Activated CD4-positive, alpha-beta T cell treated with anti-CD3 and anti-CD28 coated beads for 36 hours (primary cell): Measurements from ENCODE around the gene ZNF714. TPM values are rescaled to one million over a fixed set of nuclear protein-coding genes. Genes with fewer than 3 reads are reported as not detected.

Source experiments
- ATAC-seq: fragments of 200-7000 bp; cut with Tn5 transposase; one replicate; pipeline ENCODE4 v1.10.0; 2021; ENCODE audit warnings: mild to moderate bottlenecking, moderate library complexity
- CTCF ChIA-PET: fragments of 350-600 bp; sonication (Branson Sonifier 250); formaldehyde crosslinking; loops from one replicate; lab custom pipeline; 2021; ENCODE audit warnings: antibody characterized with exemption; lab: Charles Lee
- POLR2A ChIA-PET: fragments of 350-600 bp; sonication (Branson Sonifier 250); formaldehyde crosslinking; loops from one replicate; lab custom pipeline; 2021; ENCODE audit warnings: antibody characterized with exemption, inconsistent platforms; lab: Charles Lee
- DNase-seq: peaks from one replicate; pipeline ENCODE4 v3.0.0-alpha.2; 2020
- H3K27ac Mint-ChIP-seq: one replicate; pipeline ENCODE4 v1.8.0; 2021; ENCODE audit warnings: mixed read lengths
- H3K27me3 Mint-ChIP-seq: one replicate; pipeline ENCODE4 v1.8.0; 2021; ENCODE audit warnings: mixed read lengths
- H3K36me3 Mint-ChIP-seq: one replicate; pipeline ENCODE4 v1.8.0; 2021; ENCODE audit warnings: low read depth, mixed read lengths
- H3K4me1 Mint-ChIP-seq: one replicate; pipeline ENCODE4 v1.8.0; 2021; ENCODE audit warnings: mixed read lengths
- H3K4me3 Mint-ChIP-seq: one replicate; pipeline ENCODE4 v1.8.0; 2021; ENCODE audit warnings: mild to moderate bottlenecking, moderate library complexity, mixed read lengths
- H3K9me3 Mint-ChIP-seq: one replicate; pipeline ENCODE4 v1.8.0; 2021; ENCODE audit warnings: low read depth, mixed read lengths
- intact Hi-C, 2 experiments: fragments of 100-400 bp; cut with DNase I in 1 of 2; cut with micrococcal nuclease in 1 of 2; formaldehyde crosslinking; loops; one replicate each; pipeline versions ENCODE4 v1.14.2 to v1.15.1; 2022 to 2024; cut with DNase I, micrococcal nuclease
- total RNA-seq, 2 experiments: library from RNA; stranded (reverse); gene quantifications; one replicate each; pipeline ENCODE4 v1.2.3, GENCODE V29; 2021

ZNF714 gene
- total RNA-seq, 2 experiments from 2014 or later = 17.4 to 20.0 TPM

DNA sequence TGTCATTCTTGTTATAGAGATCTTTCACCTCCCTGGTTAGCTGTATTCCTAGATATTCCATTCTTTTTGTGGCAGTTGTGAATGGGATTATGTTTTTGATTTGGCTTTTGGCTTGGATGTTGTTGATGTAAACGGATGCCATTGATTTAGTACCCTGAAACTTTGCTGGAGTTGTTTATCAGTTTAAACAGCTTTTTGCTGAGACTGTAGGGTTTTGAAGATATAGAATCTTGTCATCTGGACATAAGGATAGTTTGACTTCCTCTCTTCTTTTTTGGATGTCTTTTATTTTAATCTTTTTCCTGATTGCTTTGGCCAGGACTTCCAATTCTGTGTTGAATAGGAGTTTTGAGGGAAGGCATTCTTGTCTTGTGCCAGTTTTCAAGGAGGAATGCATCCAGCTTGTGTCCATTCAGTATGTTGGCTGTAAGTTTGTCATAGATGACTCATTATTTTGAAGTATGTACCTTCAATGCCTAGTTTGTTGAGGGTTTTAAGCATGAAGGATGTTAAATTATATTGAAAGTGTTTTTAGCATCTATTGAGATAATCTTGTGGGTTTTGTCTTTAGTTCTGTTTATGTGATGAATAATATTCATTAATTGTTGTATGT lies 76.6 kb downstream of the ZNF714 start:
- peaks cover 11% of the 10 kb centered on the region for H3K9me3 Mint-ChIP-seq
- ChIA-PET CTCF (no interaction called here), POLR2A (no interaction called here)

DNA sequence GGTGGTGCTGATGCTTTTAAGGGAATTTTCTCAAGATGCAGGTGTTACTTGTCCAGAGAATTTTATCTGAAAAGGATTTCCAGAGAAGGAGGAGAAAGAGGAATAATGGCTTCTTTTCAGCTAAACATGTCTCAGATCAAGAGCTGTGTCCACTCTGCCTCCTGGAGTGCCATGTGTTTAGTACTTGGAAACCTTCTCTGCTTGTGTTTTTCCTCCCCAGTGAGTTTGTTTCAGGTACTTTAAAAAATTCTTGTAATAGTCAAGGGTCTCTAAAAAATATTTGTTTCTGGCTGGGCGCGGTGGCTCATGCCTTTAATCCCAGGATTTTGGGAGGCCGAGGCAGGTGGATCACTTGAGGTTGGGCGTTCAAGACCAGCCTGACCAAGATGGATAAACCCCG lies 82.5 kb downstream of the ZNF714 start:
- ChIA-PET CTCF (no interaction called here), POLR2A (no interaction called here)
- ATAC-seq (no peak), DNase-seq (no peak)
- Mint-ChIP-seq H3K4me1 (peaks cover 12% of the 10 kb centered on the region), H3K27me3 (no peaks in the 10 kb centered on the region), H3K36me3 (peaks cover 59% of the 10 kb centered on the region), H3K4me3 (no peak overlapping the region), H3K9me3 (no peaks in the 10 kb centered on the region), H3K27ac (no peak overlapping the region)
- intact Hi-C loops = no loop called here

More for the DNA sequence above, 76.6 kb downstream of the ZNF714 start:
- peaks cover 61% of the 10 kb centered on the region for H3K36me3 Mint-ChIP-seq
- no peak overlapping the region for H3K27ac Mint-ChIP-seq
- no peaks in the 10 kb centered on the region for H3K27me3 Mint-ChIP-seq
- intact Hi-C loops = no loop called here
- H3K4me1 Mint-ChIP-seq = peaks cover 22% of the 10 kb centered on the region
- ATAC-seq (no peak), DNase-seq (no peak)
- no peak overlapping the region for H3K4me3 Mint-ChIP-seq

DNA sequence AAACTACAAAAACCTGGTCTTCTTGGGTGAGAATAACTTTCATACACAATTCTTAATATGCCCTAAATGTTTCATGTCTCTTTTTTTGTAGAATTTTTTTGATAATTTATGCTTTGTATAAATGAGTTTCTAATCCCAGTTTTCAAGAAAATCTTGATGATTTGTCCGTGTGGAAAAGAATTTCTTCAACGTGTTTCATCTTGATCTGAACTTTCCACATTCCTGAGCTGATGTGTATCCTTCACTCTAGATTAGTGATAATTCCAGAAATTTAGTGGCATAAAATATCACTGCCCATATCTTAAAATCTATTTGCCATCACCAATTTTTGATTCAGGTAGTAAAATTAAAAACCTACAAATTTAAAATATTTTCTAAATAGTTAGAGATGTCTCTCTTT lies 84.4 kb downstream of the ZNF714 start:
- H3K9me3 Mint-ChIP-seq = no peaks in the 10 kb centered on the region
- H3K27me3 Mint-ChIP-seq = no peaks in the 10 kb centered on the region
- no peak for ATAC-seq
- ChIA-PET CTCF (no interaction called here), POLR2A (no interaction called here)
- H3K27ac Mint-ChIP-seq = no peak overlapping the region
- H3K4me1 Mint-ChIP-seq = peaks cover 7% of the 10 kb centered on the region
- H3K4me3 Mint-ChIP-seq = no peak overlapping the region
- H3K36me3 Mint-ChIP-seq = peaks cover 59% of the 10 kb centered on the region
- no peak for DNase-seq
- intact Hi-C loops = no loop called here

Other genes starting within 250 kb of the ZNF714 start
- gene ZNF85, start 159.0 kb upstream of the ZNF714 start, total RNA-seq = 10 to 100 TPM; 23.2 to 29.3 TPM
- gene ZNF430, start 61.5 kb upstream of the ZNF714 start, total RNA-seq = 10 to 100 TPM; 14.7 to 17.1 TPM
- gene ZNF431, start 59.8 kb downstream of the ZNF714 start, total RNA-seq = 10 to 100 TPM; 16.8 to 22.2 TPM
- 10 to 100 TPM; 11.7 to 11.8 TPM for gene ZNF708, start 247.2 kb downstream of the ZNF714 start, total RNA-seq